Ishikawa (cell line): ENCODE data around the gene S100A4.

ENCODE experiments used
- CEBPB ChIP-seq: IDR thresholded peaks from 2 replicates; pipeline ENCODE4 v1.6.1; 2012
- EGR1 ChIP-seq: IDR thresholded peaks from 2 replicates; pipeline ENCODE4 v1.6.1; 2012
- NFIC ChIP-seq: IDR thresholded peaks from 2 replicates; pipeline ENCODE4 v1.6.1; 2012
- RAD21 ChIP-seq: IDR thresholded peaks from 2 replicates; pipeline ENCODE4 v1.6.1; 2012; ENCODE audit warnings: low read depth
- TAF1 ChIP-seq: IDR thresholded peaks from 2 replicates; pipeline ENCODE4 v1.6.1; 2012; ENCODE audit warnings: low read depth, mild to moderate bottlenecking
- YY1 ChIP-seq: IDR thresholded peaks from 2 replicates; pipeline ENCODE4 v1.6.1; 2012; ENCODE audit warnings: low read depth
- ZBTB7A ChIP-seq: IDR thresholded peaks from 2 replicates; pipeline ENCODE4 v1.6.1; 2012; ENCODE audit warnings: low read depth
- TF ChIP-seq, protein P1 (sequence below): IDR thresholded peaks from 2 replicates; pipeline ENCODE4 v1.6.1; 2012
- TF ChIP-seq, protein P2 (sequence below): IDR thresholded peaks from 2 replicates; pipeline ENCODE4 v1.6.1; 2012; ENCODE audit warnings: low read depth, mild to moderate bottlenecking

DNA sequence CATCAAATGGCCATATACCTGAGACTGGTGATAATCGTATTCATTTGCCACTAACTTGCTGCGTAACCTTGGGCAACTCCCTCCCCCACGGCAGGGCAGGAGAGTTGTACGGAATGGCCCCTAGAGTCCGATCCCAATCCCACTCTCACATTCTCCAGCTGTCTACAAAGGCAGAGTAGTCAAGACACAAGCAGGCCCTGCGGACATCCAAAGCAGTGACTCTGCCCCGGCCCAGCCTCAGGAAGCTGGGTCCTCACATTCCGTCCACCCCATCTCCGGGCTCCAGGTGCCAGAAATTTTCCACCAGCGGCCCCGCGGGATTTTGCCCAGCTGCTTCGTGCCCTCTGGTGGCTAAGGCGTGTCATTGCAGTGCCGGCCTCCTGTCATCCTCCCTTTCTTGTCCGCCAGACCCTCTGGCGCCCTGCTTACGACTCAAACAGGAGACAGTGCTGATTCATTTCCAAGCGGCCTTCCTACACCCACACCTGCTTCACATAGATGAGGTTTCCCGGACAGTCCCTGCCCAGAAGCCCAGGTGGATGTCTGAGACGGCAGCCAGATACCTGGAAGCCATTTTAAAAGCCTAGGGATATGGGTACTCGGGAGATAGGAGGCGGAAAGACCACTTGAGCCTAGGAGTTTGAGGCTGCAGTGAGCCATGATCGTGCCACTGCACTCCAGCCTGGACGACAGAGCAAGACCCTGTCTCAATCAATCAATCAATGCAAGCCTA, 22.9 kb upstream of the S100A4 start:
- TF ChIP-seq TAF1 (no peak; the same call in 1 of the 2 replicates), RAD21 (peak; percentile 99), NFIC (peak; percentile 52; the same call in 1 of the 2 replicates), CEBPB (no peak), ZBTB7A (no peak; the same call in 1 of the 2 replicates), EGR1 (no peak), YY1 (no peak; the same call in 1 of the 2 replicates)
- TF ChIP-seq, protein P1, sequence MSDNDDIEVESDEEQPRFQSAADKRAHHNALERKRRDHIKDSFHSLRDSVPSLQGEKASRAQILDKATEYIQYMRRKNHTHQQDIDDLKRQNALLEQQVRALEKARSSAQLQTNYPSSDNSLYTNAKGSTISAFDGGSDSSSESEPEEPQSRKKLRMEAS, result peak; percentile 31; the same call in 1 of the 2 replicates
- TF ChIP-seq, protein P2, sequence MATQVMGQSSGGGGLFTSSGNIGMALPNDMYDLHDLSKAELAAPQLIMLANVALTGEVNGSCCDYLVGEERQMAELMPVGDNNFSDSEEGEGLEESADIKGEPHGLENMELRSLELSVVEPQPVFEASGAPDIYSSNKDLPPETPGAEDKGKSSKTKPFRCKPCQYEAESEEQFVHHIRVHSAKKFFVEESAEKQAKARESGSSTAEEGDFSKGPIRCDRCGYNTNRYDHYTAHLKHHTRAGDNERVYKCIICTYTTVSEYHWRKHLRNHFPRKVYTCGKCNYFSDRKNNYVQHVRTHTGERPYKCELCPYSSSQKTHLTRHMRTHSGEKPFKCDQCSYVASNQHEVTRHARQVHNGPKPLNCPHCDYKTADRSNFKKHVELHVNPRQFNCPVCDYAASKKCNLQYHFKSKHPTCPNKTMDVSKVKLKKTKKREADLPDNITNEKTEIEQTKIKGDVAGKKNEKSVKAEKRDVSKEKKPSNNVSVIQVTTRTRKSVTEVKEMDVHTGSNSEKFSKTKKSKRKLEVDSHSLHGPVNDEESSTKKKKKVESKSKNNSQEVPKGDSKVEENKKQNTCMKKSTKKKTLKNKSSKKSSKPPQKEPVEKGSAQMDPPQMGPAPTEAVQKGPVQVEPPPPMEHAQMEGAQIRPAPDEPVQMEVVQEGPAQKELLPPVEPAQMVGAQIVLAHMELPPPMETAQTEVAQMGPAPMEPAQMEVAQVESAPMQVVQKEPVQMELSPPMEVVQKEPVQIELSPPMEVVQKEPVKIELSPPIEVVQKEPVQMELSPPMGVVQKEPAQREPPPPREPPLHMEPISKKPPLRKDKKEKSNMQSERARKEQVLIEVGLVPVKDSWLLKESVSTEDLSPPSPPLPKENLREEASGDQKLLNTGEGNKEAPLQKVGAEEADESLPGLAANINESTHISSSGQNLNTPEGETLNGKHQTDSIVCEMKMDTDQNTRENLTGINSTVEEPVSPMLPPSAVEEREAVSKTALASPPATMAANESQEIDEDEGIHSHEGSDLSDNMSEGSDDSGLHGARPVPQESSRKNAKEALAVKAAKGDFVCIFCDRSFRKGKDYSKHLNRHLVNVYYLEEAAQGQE, result no peak
